HG03457 (cell line): ENCODE results near the gene MOXD1.
A peak's percentile ranks its signal among the peaks of the same experiment; 100 is the strongest.
"Not testable (repeated sequence)": the region's sequence is repeated elsewhere in the genome, so short reads cannot be mapped to it uniquely, and the experiment has no call there.

Experiments used
- ATAC-seq: cut with Tn5 transposase; IDR thresholded peaks from one replicate; pipeline ENCODE4 v1.9.1; 2021; ENCODE audit warnings: moderate number of reproducible peaks; ENCODE audit not compliant: unreplicated experiment

MOXD1 gene

GRCh38 chr6:132285004-132285780 is 116.1 kb downstream of the MOXD1 start:
- no peak for ATAC-seq

- no peak for ATAC-seq
Measured at GRCh38 chr6:132282696-132283095, 118.6 kb downstream of the MOXD1 start.

DNA sequence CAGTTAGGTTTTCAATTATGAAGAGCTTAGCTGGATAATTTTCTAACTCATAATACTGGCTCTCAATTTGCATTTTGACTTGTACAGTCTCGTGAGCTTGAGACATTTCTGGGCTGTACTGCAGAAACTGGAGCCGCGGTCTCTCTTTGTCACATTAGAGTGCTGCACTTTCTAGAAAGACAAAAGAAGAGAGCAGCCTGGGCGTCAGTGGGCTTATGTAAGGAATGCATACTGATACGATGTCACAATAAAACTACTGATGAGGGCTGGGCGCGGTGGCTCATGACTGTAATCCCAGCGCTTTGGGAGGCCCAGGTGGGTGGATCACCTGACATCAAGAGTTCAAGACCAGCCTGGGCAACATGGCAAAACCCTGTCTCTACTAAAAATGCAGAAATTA is 120.8 kb downstream of the MOXD1 start:
- no peak for ATAC-seq

- peak; percentile 78 for ATAC-seq
Measured at GRCh38 chr6:132279592-132280139, 121.6 kb downstream of the MOXD1 start.

- ATAC-seq, result no peak
Measured at GRCh38 chr6:132275066-132275970, 126.0 kb downstream of the MOXD1 start.

DNA sequence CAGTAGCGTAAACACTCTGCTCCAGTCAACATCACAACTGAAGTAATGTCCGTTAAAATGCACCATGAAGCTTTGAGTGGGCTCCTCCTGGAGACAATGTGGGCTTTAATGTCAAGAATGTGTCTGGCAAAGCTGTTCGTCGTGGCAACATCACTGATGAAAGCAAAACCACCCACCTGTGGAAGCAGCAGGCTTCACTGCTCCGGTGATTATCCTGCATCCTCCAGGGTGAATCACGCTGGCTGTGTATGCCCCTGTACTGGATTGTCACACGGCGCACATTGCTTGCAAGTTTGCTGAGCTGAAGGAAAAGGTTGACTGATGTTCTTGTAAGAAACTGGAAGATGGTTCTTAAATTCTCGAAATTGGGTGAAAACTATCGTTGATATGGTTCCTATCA is 128.5 kb downstream of the MOXD1 start:
- ATAC-seq, result no peak

DNA sequence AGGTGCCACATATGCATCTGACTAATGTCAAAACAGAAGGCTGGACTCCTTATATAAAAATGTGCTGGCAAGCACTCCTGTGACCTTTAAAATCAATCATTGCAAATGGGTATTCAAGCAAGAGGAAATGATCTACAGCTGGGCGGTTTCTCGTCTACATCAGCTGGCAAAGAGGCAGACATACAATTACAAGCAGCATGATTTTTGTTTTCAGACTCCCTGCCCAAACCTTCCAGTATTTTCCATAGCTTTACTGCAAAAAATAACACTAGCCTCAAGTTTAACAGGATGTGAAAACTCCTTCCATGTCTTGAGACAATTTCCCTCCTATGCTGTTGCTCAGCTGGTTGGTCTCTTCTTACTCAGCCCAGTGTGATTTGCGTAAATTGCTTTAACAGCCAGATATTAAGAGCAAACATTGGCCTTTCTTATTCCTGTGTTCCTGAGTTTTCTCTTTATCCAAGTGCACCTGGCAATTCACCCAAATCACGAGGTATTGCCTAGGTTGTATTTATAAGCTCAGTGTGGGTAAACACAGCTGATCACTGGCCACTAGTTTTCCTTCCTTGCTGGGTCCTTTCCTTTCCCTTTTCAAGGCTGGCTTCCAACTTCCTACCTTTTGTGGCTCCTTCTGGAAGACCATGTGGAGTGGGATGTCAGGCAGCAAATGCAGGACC is 130.4 kb downstream of the MOXD1 start:
- ATAC-seq, result no peak

DNA sequence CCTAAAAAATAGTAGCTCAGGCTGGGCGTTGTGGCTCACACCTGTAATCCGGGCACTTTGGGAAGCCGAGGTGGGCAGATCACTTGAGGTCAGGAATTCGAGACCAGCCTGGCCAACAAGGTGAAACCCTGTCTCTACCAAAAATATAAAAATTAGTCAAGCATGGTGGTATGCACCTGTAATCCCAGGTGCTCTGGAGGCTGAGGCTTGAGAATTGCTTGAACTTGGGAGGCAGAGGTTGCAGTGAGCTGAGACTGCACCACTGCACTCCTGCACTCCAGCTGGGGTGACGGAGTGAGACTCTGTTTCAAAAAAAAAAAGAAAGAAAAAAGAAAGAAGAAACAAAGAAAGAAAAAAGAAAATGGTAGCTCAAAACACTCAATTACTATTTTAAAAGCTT is 132.6 kb downstream of the MOXD1 start:
- not testable (repeated sequence) for ATAC-seq

DNA sequence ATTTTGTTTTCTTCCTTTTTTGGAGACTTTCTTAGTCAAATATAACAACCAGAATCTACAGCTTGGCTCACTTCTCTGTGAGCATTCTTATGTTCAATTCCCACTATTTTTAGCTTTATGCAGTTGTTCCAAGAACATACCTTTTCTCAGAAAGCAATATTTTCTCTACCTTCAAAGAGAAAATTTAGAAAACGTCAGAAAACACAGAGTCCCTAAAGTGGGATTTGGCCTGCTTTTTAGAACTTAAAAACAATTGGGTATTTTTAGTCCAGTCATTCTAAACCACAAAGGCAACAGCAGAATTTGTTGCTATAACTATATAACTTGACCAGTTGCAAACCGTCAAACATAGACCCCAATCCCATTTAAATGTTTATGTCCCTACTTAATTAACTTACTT is 133.1 kb downstream of the MOXD1 start:
- ATAC-seq, result no peak

DNA sequence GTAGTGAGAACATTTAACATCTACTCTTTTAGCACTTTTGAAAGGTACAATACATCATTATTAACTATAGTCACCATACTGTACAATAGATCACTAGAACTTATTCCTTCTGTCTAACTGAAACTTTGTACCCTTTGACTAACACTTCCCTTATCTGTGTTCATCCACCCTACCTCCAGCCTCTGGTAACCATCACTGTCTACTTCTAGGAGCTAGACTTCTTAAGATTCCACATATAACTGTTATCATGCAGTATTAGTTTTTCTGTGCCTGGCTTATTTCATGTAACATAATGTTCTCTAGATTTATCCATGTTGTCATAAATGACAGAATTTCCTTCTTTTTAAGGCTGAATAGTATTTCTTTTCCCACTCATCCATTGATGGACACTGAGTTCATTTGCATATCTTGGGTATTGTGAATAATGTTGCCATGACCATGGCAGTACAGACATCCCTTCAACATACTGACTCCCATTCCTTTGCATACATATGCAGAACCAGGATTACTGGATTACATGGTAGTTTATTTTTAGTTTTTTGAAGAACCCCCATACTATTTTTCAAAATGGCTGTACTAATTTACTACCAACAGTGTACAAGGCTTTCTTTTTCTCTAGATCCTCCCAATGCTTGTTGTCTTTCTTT is 135.7 kb downstream of the MOXD1 start:
- no peak for ATAC-seq

GRCh38 chr6:132264021-132264500 is 137.2 kb downstream of the MOXD1 start:
- no peak for ATAC-seq

- ATAC-seq, result no peak
Measured at GRCh38 chr6:132261354-132261753, 139.9 kb downstream of the MOXD1 start.

DNA sequence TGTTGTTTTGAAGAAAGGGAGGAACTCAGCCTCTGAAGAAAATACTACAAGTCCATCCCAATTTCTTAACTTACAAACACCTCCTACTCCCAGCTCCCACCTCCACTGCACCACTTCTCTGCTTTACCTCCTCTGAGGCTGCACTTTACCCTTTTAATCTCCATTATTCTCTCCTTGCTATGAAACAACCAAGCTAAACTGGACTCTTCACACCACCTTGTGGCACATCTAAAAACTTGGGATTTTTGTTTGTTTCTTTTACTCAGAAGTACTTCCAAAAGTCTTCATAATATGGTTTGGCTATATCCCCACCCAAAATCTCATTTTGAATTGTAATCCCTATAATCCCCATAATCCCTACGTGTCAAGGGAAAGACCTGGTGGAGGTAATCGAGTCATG is 142.2 kb downstream of the MOXD1 start:
- no peak for ATAC-seq

DNA sequence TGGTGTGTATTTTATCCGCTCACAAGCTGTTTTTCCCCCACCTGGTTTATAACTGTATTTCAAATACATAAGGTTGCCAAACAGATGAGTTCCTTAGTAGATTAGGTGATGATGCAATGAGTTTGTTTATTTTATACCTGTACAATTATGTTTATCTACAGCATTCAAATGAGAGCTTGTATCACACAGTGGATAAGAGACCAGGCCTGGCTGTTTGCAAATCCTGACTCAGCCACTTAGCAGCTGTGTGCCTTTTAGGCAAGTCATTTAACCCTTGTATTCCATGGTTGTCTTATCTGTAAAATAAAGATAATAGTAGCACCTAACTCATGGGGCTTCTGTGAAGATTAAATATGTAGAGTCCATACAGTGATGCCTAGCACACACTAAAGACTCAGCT is 143.7 kb downstream of the MOXD1 start:
- ATAC-seq, result no peak

GRCh38 chr6:132256457-132256856 is 144.8 kb downstream of the MOXD1 start:
- ATAC-seq, result no peak

DNA sequence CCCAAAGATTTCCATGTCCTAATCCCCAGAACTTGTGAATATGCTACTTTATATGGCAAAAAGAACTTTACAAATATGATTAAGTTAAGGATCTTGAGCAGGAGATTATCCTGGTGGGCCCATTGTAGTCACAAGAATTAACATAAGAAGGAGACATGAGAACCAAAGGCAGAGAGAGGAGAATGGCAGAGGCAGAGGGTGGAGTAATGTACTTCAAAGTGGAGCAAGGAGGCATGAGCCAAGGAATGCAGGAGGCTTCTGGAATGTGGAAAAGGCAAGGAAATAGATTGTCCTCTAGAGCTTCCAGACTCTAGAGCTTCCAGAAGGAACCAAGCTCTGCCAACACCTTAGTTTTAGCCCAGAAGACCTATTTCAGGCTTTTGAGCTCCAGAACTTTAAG is 147.4 kb downstream of the MOXD1 start:
- no peak for ATAC-seq

GRCh38 chr6:132253211-132253610 is 148.1 kb downstream of the MOXD1 start:
- ATAC-seq, result no peak

DNA sequence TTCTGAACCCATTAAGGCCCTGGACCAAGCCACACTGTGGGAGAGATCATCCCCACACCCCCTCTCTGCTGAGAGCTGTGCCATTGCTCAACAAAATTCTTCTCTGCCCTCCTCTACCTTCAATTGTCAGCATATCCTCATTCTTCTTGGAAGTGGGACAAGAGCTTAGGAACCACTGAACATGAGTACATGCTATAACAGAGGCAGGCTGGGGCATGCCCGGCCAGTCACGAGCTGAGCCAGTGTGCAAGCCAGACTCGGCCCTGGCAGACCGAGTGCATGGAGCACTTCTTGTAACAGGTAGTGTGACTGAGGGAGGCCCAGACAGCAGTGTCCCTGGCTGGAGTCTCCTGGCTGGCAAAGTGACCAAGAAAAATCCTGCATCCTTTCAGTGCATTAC is 149.2 kb downstream of the MOXD1 start:
- ATAC-seq, result no peak

GRCh38 chr6:132251711-132252110 is 149.6 kb downstream of the MOXD1 start:
- no peak for ATAC-seq

DNA sequence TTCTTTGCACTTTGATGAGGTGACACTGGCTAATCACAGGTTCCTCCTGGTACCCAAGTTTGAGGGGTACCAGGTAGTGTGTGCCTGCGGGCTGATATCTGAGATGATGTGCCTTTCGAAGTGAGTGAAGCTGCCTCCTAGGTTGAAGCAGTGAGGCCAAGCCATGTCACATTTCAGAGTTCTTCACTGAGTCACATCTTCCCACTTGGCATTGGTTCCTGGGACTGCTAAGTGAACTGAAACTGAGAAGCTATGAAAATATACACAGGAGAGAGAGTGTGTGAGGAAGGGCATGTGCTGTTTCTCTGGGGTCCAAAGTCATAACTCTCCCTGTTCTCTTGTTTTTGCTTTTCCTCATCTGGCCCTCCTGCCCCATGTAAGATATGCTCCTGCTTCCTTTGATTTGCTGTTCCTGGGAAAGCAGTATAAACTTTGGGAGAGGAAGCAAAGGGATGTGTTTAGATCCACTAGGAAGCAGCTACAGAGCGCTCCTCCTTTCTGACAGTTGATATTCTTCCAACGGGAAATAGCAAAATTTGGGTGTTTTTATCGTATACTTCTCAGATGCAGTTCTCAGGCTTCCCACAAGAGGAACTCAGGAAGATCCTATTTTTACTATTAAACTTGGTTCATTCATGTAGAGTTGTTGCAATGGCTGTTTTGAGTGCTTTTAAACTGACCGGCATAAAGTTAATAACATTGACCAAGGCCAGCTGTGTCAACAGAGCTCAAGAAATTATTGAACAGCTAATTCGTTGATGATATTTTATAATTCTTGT is 153.7 kb downstream of the MOXD1 start:
- no peak for ATAC-seq
